Hepatocyte (in vitro differentiated cells): ENCODE data around the gene NSL1. TPM values are rescaled to one million over a fixed set of nuclear protein-coding genes. Genes with fewer than 3 reads are reported as not detected.
A peak's percentile ranks its signal among the peaks of the same experiment; 100 is the strongest.

Source experiments
- DNase-seq: peaks from one replicate; pipeline ENCODE4 v3.0.0-alpha.2; 2016; ENCODE audit warnings: low spot score
- H2AFZ ChIP-seq: fragments of 200-600 bp; sonication (generic); 2 replicates; pipeline ENCODE4 v1.6.0; 2016; ENCODE audit warnings: antibody characterized with exemption, mild to moderate bottlenecking
- H3K27ac ChIP-seq: fragments of 200-600 bp; sonication (generic); 2 replicates; pipeline ENCODE4 v1.5.1; 2016; ENCODE audit warnings: mild to moderate bottlenecking
- H3K27me3 ChIP-seq: fragments of 200-600 bp; sonication (generic); 2 replicates; pipeline ENCODE4 v1.6.1; 2016
- H3K36me3 ChIP-seq: fragments of 200-600 bp; sonication (generic); replicated peaks from 2 replicates; pipeline ENCODE4 v1.5.1; 2016; ENCODE audit warnings: low read depth; ENCODE audit not compliant: insufficient read depth
- H3K4me1 ChIP-seq: fragments of 200-600 bp; sonication (generic); 2 replicates; pipeline ENCODE4 v1.5.1; 2016; ENCODE audit warnings: mild to moderate bottlenecking, moderate library complexity; ENCODE audit not compliant: insufficient read depth
- H3K4me2 ChIP-seq: fragments of 200-600 bp; sonication (generic); 2 replicates; pipeline ENCODE4 v1.6.0; 2016
- H3K4me3 ChIP-seq: fragments of 200-600 bp; sonication (generic); 2 replicates; pipeline ENCODE4 v1.5.1; 2016; ENCODE audit warnings: mild to moderate bottlenecking
- H3K79me2 ChIP-seq: fragments of 200-600 bp; sonication (generic); 2 replicates; pipeline ENCODE4 v1.6.0; 2017; ENCODE audit warnings: mild to moderate bottlenecking
- H3K9me2 ChIP-seq: fragments of 200-600 bp; sonication (generic); replicated peaks from 2 replicates; pipeline ENCODE4 v1.6.0; 2017; ENCODE audit warnings: mild to moderate bottlenecking; ENCODE audit not compliant: insufficient read depth
- H3K9me3 ChIP-seq: fragments of 200-600 bp; sonication (generic); 2 replicates; pipeline ENCODE4 v1.5.1; 2016; ENCODE audit warnings: low read depth, mild to moderate bottlenecking
- H4K20me1 ChIP-seq: fragments of 200-600 bp; sonication (generic); 2 replicates; pipeline ENCODE4 v1.6.0; 2016; ENCODE audit warnings: mild to moderate bottlenecking; ENCODE audit not compliant: insufficient read depth, poor library complexity, severe bottlenecking
- EZH2 ChIP-seq: fragments of 200-600 bp; sonication (generic); IDR thresholded peaks from 2 replicates; pipeline ENCODE4 v1.6.1; 2016; ENCODE audit warnings: antibody characterized with exemption, mild to moderate bottlenecking, borderline replicate concordance
- EZH2phosphoT487 ChIP-seq: fragments of 200-600 bp; sonication (generic); IDR thresholded peaks from one replicate; pipeline ENCODE4 v1.6.1; 2018; ENCODE audit warnings: antibody characterized with exemption, mild to moderate bottlenecking, low read depth, moderate library complexity; ENCODE audit not compliant: unreplicated experiment, severe bottlenecking
- WGBS: methylation state at CpG from one replicate; pipeline ENCODE4 v1.1.6; 2016; ENCODE audit warnings: low lambda C conversion rate; ENCODE audit errors: missing lambda C conversion rate; 5-methylcytosine and 5-hydroxymethylcytosine counted together
- polyA plus RNA-seq: library from polyadenylated mRNA; unstranded; fragments of >200 nt; fragmentation: Nextera tagmentation; extraction: Ambion mirVana; gene quantifications from 2 replicates; pipeline ENCODE4 v1.2.1, GENCODE V29; 2016
- total RNA-seq: library from RNA; depleted of rRNA; stranded (reverse); fragments of >200 nt; gene quantifications from 2 replicates; pipeline ENCODE4 v1.2.3, GENCODE V29; 2014
- TF ChIP-seq, protein P1 (sequence below): fragments of 200-600 bp; sonication (generic); IDR thresholded peaks from 2 replicates; pipeline ENCODE4 v1.5.1; 2016; ENCODE audit warnings: antibody characterized with exemption, mild to moderate bottlenecking; ENCODE audit not compliant: poor library complexity

The NSL1 gene
- total and polyA plus RNA-seq, 2 experiments from 2014 or later, result 27.2 to 39.5 TPM

DNA sequence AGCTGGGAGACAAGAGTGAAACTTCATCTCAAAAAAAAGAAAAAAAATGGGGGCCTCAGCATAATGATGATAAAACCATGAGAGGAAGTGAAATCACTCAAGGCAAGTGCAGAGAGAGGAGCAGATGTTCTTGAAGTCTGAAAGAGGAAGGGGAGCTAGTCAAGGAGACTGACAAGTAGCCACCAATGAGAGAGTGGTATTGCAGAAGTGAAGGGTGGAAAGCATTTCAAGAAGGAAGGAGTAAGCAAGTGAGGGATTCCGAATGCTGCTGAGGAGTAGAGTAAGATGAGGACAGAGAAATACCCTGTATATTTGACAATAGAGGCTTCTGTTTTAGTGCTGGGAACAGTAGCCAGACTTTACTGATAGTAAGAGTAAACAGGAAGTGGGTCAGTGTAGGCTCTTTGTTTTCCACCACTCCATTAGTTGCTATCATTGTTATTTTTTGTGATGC, 3.0 kb upstream of the NSL1 start:
- 75% methylated on average over 1 of the region's 1 CpG for WGBS
- no peaks in the 10 kb centered on the region for H3K36me3 ChIP-seq
- no peak overlapping the region for H3K27ac ChIP-seq
- DNase-seq, result no peak
- H3K4me3 ChIP-seq, result no peak overlapping the region
- H3K9me2 ChIP-seq, result no peaks in the 10 kb centered on the region
- peaks cover 22% of the 10 kb centered on the region for H3K79me2 ChIP-seq
- H4K20me1 ChIP-seq, result no peaks in the 10 kb centered on the region
- no peak overlapping the region for H2AFZ ChIP-seq
- H3K9me3 ChIP-seq, result no peaks in the 10 kb centered on the region
- peaks cover 13% of the 10 kb centered on the region for H3K4me1 ChIP-seq
- no peak overlapping the region for H3K4me2 ChIP-seq
- H3K27me3 ChIP-seq, result no peaks in the 10 kb centered on the region
- TF ChIP-seq, protein P1, sequence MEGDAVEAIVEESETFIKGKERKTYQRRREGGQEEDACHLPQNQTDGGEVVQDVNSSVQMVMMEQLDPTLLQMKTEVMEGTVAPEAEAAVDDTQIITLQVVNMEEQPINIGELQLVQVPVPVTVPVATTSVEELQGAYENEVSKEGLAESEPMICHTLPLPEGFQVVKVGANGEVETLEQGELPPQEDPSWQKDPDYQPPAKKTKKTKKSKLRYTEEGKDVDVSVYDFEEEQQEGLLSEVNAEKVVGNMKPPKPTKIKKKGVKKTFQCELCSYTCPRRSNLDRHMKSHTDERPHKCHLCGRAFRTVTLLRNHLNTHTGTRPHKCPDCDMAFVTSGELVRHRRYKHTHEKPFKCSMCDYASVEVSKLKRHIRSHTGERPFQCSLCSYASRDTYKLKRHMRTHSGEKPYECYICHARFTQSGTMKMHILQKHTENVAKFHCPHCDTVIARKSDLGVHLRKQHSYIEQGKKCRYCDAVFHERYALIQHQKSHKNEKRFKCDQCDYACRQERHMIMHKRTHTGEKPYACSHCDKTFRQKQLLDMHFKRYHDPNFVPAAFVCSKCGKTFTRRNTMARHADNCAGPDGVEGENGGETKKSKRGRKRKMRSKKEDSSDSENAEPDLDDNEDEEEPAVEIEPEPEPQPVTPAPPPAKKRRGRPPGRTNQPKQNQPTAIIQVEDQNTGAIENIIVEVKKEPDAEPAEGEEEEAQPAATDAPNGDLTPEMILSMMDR, result no peak
- TF ChIP-seq EZH2phosphoT487 (no peak), EZH2 (no peak)

DNA sequence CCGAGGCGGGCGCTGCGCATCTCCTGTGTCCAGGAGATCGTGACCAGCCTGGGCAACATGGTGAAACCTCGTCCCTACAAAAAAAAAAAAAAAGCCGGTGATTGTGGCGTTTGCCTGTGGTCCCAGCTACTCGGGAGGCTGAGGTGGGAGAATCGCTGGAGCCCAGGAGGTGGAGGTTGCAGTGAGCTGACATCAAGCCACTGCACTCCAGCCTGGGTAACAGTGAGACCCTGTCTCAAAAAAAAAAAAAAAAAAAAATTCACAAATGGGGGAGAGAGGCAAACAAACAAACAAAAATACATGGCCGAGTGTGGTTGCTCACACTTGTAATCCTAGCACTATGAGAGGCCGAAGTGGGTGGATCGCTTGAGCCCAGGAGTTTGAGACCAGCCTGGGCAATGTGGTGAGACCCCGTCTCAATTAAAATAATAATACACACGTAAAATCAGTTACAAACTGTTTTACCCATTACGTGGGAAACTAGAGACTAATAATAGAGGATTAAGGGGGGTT, 875 bp upstream of the NSL1 start:
- WGBS, result 25% methylated on average over 16 of the region's 16 CpGs
- no peaks in the 10 kb centered on the region for H3K9me2 ChIP-seq

DNA sequence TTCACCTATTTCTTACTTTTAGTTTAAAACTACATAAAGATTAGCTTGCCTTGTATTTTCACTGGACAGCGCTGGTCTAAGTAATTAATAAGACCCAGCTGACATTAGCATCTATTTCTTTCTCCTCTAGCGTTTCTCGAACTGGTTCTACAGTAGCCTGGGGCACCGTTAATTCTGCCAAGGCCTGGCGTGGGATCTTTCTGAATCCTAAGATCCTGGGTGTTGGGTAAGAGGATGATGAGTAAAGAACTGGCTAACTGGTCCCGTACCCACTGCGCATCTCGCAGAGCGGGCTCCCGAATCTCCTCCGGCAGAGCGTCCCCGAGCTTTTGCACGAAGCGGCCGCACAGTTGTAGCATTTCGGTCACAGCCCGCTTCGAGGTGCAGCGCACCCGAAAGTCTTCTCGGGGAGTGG, 309 bp downstream of the NSL1 start:
- peaks cover 44% of the 10 kb centered on the region for H3K79me2 ChIP-seq
- peaks cover 13% of the 10 kb centered on the region for H3K4me1 ChIP-seq
- no peaks in the 10 kb centered on the region for H4K20me1 ChIP-seq
- no peaks in the 10 kb centered on the region for H3K36me3 ChIP-seq
- H3K4me2 ChIP-seq, result peak overlapping the region; percentile 79
- WGBS, result 1% methylated on average over 22 of the region's 22 CpGs
- peak overlapping the region; percentile 87 for H3K4me3 ChIP-seq
- H3K27me3 ChIP-seq, result no peaks in the 10 kb centered on the region
- no peak for DNase-seq
- H3K9me2 ChIP-seq, result no peaks in the 10 kb centered on the region
- H2AFZ ChIP-seq, result peak overlapping the region; percentile 72
- peak overlapping the region; percentile 98 for H3K27ac ChIP-seq
- TF ChIP-seq EZH2 (no peak), EZH2phosphoT487 (no peak)
- TF ChIP-seq, protein P1, result no peak
- no peaks in the 10 kb centered on the region for H3K9me3 ChIP-seq

More for the DNA sequence above, 875 bp upstream of the NSL1 start:
- peaks cover 13% of the 10 kb centered on the region for H3K4me1 ChIP-seq
- TF ChIP-seq EZH2phosphoT487 (no peak), EZH2 (no peak)
- TF ChIP-seq, protein P1, result no peak
- no peaks in the 10 kb centered on the region for H4K20me1 ChIP-seq
- peak overlapping the region; percentile 87 for H2AFZ ChIP-seq
- H3K27ac ChIP-seq, result peak overlapping the region; percentile 98
- peak overlapping the region; percentile 44 for H3K4me3 ChIP-seq
- peaks cover 43% of the 10 kb centered on the region for H3K79me2 ChIP-seq
- no peaks in the 10 kb centered on the region for H3K9me3 ChIP-seq
- no peaks in the 10 kb centered on the region for H3K27me3 ChIP-seq
- no peaks in the 10 kb centered on the region for H3K36me3 ChIP-seq
- H3K4me2 ChIP-seq, result peak overlapping the region; percentile 81
- no peak for DNase-seq
